Panc1 (cell line): ENCODE measurements around the gene RASA3. TPM values are rescaled to one million over a fixed set of nuclear protein-coding genes. Genes with fewer than 3 reads are reported as not detected.

Experiments
- ATAC-seq: fragments of 200-7000 bp; cut with Tn5 transposase; 2 replicates; pipeline ENCODE4 v1.9.1; 2020; ENCODE audit warnings: mild to moderate bottlenecking, moderate library complexity
- BruUV-seq: library from RNA; stranded (reverse); fragments of 400-500 nt; replicated peaks from 2 replicates; lab custom pipeline; 2021; lab: Mats Ljungman, UMichigan
- CTCF ChIA-PET: fragments of 300-600 bp; sonication (Branson Sonifier 250); formaldehyde crosslinking; loops from one replicate; lab custom pipeline; 2022; ENCODE audit warnings: antibody characterized with exemption; lab: Charles Lee
- POLR2A ChIA-PET: fragments of 300-600 bp; sonication (Branson Sonifier 250); formaldehyde crosslinking; loops from one replicate; lab custom pipeline; 2022; ENCODE audit warnings: antibody characterized with exemption; lab: Charles Lee
- DNase-seq: peaks from one replicate; pipeline ENCODE4 v3.0.0-alpha.2; 2010; ENCODE audit warnings: low read depth, low spot score
- H3K27ac ChIP-seq: 2 replicates; pipeline ENCODE4 v1.5.1; 2011; ENCODE audit warnings: mild to moderate bottlenecking, low read length, inconsistent platforms
- H3K27me3 ChIP-seq: fragments of 200-500 bp; sonication (Bioruptor generic); 2 replicates; pipeline ENCODE4 v1.6.0; 2014; ENCODE audit warnings: low read length, inconsistent platforms; ENCODE audit not compliant: control insufficient read depth, insufficient read depth
- H3K36me3 ChIP-seq: fragments of 200-500 bp; sonication (Bioruptor generic); 2 replicates; pipeline ENCODE4 v1.5.1; 2014; ENCODE audit warnings: inconsistent platforms, mild to moderate bottlenecking, low read length, moderate library complexity; ENCODE audit not compliant: control insufficient read depth, insufficient read depth
- H3K4me1 ChIP-seq: 2 replicates; pipeline ENCODE4 v1.5.1; 2011; ENCODE audit warnings: inconsistent platforms, mild to moderate bottlenecking, low read length, moderate library complexity; ENCODE audit not compliant: control insufficient read depth, insufficient read depth
- H3K4me3 ChIP-seq, 2 experiments: 2 replicates each; pipeline ENCODE4 v1.5.1; 2011 to 2012; ENCODE audit warnings: low read depth in 2 of 2, low read length in 2 of 2, mild to moderate bottlenecking in 2 of 2, inconsistent platforms in 1 of 2, moderate library complexity in 1 of 2
- H3K9me3 ChIP-seq: fragments of 200-500 bp; sonication (Bioruptor generic); 2 replicates; pipeline ENCODE4 v1.5.1; 2014; ENCODE audit warnings: low read depth, mild to moderate bottlenecking, inconsistent platforms, low read length, moderate library complexity; ENCODE audit not compliant: control insufficient read depth, insufficient read depth
- POLR2AphosphoS5 ChIP-seq: IDR thresholded peaks from 2 replicates; pipeline ENCODE4 v1.6.1; 2012; ENCODE audit warnings: mild to moderate bottlenecking, low read depth, low read length, moderate library complexity
- SIN3A ChIP-seq: IDR thresholded peaks from 2 replicates; pipeline ENCODE4 v1.6.1; 2012; ENCODE audit warnings: low read depth, mild to moderate bottlenecking, low read length, moderate library complexity, borderline replicate concordance; ENCODE audit not compliant: insufficient read depth
- TCF7L2 ChIP-seq: IDR thresholded peaks from 2 replicates; pipeline ENCODE4 v1.6.1; 2011; ENCODE audit warnings: mild to moderate bottlenecking, low read depth, low read length, inconsistent platforms
- in situ Hi-C: cut with HindIII; loops from 2 replicates; pipeline ENCODE4 v1.10.0; 2016; ENCODE audit warnings: low sequenced_read_pairs, low pct_unique_long_range_greater_than_20kb
- intact Hi-C: fragments of 100-400 bp; cut with micrococcal nuclease; formaldehyde crosslinking; loops from one replicate; pipeline ENCODE4 v1.10.0; 2022; ENCODE audit not compliant: unreplicated experiment
- total RNA-seq: library from RNA; stranded (reverse); gene quantifications from one replicate; pipeline ENCODE4 v1.2.1, GENCODE V29; 2021; ENCODE audit not compliant: unreplicated experiment
- TF ChIP-seq, protein P1 (sequence below), 2 experiments: IDR thresholded peaks; 2 replicates each; pipeline ENCODE4 v1.6.1; 2011 to 2012; ENCODE audit warnings: low read depth in 2 of 2, control low read depth in 1 of 2, low read length in 1 of 2, mild to moderate bottlenecking in 1 of 2, moderate library complexity in 1 of 2; ENCODE audit not compliant: insufficient read depth in 1 of 2
- TF ChIP-seq, protein P2 (sequence below): fragments of 450-650 bp; IDR thresholded peaks from 2 replicates; pipeline ENCODE4 v1.5.1; 2017; ENCODE audit warnings: mild to moderate bottlenecking

RASA3 gene
- total RNA-seq, 1 experiment from 2014 or later = 33.7 TPM

- peak overlapping the region in 1 of 2 experiments; percentile 43; a peak in 2 of 4 replicates for H3K4me3 ChIP-seq
- DNase-seq (no peak), ATAC-seq (0 out of 2 replicates have a peak, but pooled peaks have one; percentile 2)
- ChIA-PET POLR2A (no interaction called here), CTCF (no interaction called here)
- in situ Hi-C loops = no loop called here
- H3K4me1 ChIP-seq = peaks cover 52% of the 10 kb centered on the region
- TF ChIP-seq SIN3A (no peak), TCF7L2 (no peak), POLR2AphosphoS5 (no peak)
- TF ChIP-seq, protein P1, sequence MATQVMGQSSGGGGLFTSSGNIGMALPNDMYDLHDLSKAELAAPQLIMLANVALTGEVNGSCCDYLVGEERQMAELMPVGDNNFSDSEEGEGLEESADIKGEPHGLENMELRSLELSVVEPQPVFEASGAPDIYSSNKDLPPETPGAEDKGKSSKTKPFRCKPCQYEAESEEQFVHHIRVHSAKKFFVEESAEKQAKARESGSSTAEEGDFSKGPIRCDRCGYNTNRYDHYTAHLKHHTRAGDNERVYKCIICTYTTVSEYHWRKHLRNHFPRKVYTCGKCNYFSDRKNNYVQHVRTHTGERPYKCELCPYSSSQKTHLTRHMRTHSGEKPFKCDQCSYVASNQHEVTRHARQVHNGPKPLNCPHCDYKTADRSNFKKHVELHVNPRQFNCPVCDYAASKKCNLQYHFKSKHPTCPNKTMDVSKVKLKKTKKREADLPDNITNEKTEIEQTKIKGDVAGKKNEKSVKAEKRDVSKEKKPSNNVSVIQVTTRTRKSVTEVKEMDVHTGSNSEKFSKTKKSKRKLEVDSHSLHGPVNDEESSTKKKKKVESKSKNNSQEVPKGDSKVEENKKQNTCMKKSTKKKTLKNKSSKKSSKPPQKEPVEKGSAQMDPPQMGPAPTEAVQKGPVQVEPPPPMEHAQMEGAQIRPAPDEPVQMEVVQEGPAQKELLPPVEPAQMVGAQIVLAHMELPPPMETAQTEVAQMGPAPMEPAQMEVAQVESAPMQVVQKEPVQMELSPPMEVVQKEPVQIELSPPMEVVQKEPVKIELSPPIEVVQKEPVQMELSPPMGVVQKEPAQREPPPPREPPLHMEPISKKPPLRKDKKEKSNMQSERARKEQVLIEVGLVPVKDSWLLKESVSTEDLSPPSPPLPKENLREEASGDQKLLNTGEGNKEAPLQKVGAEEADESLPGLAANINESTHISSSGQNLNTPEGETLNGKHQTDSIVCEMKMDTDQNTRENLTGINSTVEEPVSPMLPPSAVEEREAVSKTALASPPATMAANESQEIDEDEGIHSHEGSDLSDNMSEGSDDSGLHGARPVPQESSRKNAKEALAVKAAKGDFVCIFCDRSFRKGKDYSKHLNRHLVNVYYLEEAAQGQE (IDR thresholded peaks at IDR 0.05; ENCODE audit: insufficient read depth in 1 of 2, low read depth in 2 of 2, low read length in 1 of 2) = no peak
- TF ChIP-seq, protein P2, sequence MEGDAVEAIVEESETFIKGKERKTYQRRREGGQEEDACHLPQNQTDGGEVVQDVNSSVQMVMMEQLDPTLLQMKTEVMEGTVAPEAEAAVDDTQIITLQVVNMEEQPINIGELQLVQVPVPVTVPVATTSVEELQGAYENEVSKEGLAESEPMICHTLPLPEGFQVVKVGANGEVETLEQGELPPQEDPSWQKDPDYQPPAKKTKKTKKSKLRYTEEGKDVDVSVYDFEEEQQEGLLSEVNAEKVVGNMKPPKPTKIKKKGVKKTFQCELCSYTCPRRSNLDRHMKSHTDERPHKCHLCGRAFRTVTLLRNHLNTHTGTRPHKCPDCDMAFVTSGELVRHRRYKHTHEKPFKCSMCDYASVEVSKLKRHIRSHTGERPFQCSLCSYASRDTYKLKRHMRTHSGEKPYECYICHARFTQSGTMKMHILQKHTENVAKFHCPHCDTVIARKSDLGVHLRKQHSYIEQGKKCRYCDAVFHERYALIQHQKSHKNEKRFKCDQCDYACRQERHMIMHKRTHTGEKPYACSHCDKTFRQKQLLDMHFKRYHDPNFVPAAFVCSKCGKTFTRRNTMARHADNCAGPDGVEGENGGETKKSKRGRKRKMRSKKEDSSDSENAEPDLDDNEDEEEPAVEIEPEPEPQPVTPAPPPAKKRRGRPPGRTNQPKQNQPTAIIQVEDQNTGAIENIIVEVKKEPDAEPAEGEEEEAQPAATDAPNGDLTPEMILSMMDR = no peak
- no peaks in the 10 kb centered on the region for H3K36me3 ChIP-seq
- H3K27me3 ChIP-seq = no peaks in the 10 kb centered on the region
- intact Hi-C loops = no loop called here
- H3K9me3 ChIP-seq = no peaks in the 10 kb centered on the region
- BruUV-seq = no TSS peak
- peak overlapping the region; percentile 98 for H3K27ac ChIP-seq
Observed at GRCh38 chr13:114121031-114121430, 11.4 kb downstream of the RASA3 start.

GRCh38 chr13:114120591-114121011 is 11.8 kb downstream of the RASA3 start:
- intact Hi-C loops = no loop called here
- no peak for ATAC-seq
- peak overlapping the region; percentile 98 for H3K27ac ChIP-seq

More at GRCh38 chr13:114120591-114121011, 11.8 kb downstream of the RASA3 start:
- no peaks in the 10 kb centered on the region for H3K9me3 ChIP-seq
- peak overlapping the region in 1 of 2 experiments; percentile 31; a peak in 2 of 4 replicates for H3K4me3 ChIP-seq
- no peaks in the 10 kb centered on the region for H3K27me3 ChIP-seq
- TF ChIP-seq, protein P2 = no peak
- no peak for TF ChIP-seq POLR2AphosphoS5
- TF ChIP-seq, protein P1 (IDR thresholded peaks at IDR 0.05; ENCODE audit: insufficient read depth in 1 of 2, low read depth in 2 of 2, low read length in 1 of 2) = no peak
- no peak for TF ChIP-seq SIN3A
- TF ChIP-seq TCF7L2 = no peak
- H3K4me1 ChIP-seq = peaks cover 55% of the 10 kb centered on the region
- no TSS peak for BruUV-seq
- no peaks in the 10 kb centered on the region for H3K36me3 ChIP-seq
- POLR2A ChIA-PET = no interaction called here
- in situ Hi-C loops = no loop called here
- no peak for DNase-seq
- CTCF ChIA-PET = no interaction called here
